MM.1S (cell line): Measurements from ENCODE around the gene KCNJ11.

Source experiments
- DNase-seq: peaks from one replicate; pipeline ENCODE4 v3.0.0-alpha.2; 2015
- H2AFZ ChIP-seq: fragments of 300-600 bp; sonication (generic); 2 replicates; pipeline ENCODE4 v1.6.0; 2016; ENCODE audit warnings: antibody characterized with exemption, low read length
- H3F3A ChIP-seq: fragments of 300-600 bp; sonication (generic); 2 replicates; pipeline ENCODE4 v1.6.1; 2016; ENCODE audit warnings: mild to moderate bottlenecking, antibody characterized with exemption, low read length, moderate library complexity, mixed read lengths; ENCODE audit not compliant: insufficient read depth
- H3K27ac ChIP-seq: fragments of 300-600 bp; sonication (generic); 2 replicates; pipeline ENCODE4 v1.5.1; 2016; ENCODE audit warnings: mild to moderate bottlenecking, low read length
- H3K27me3 ChIP-seq: fragments of 300-600 bp; sonication (generic); replicated peaks from 2 replicates; pipeline ENCODE4 v1.6.0; 2016; ENCODE audit warnings: low read length; ENCODE audit not compliant: insufficient read depth
- H3K36me3 ChIP-seq: fragments of 300-600 bp; sonication (generic); replicated peaks from 2 replicates; pipeline ENCODE4 v1.6.1; 2016; ENCODE audit warnings: mild to moderate bottlenecking, low read length, mixed read lengths; ENCODE audit not compliant: insufficient read depth
- H3K4me1 ChIP-seq: fragments of 300-600 bp; sonication (generic); 2 replicates; pipeline ENCODE4 v1.6.1; 2016; ENCODE audit warnings: low read length, mixed read lengths
- H3K4me2 ChIP-seq: fragments of 300-600 bp; sonication (generic); 2 replicates; pipeline ENCODE4 v1.6.0; 2016; ENCODE audit warnings: low read depth, low read length
- H3K4me3 ChIP-seq: fragments of 300-600 bp; sonication (generic); 2 replicates; pipeline ENCODE4 v1.5.1; 2016; ENCODE audit warnings: low read length, mixed read lengths
- H3K79me2 ChIP-seq: fragments of 300-600 bp; sonication (generic); 2 replicates; pipeline ENCODE4 v1.6.1; 2016; ENCODE audit warnings: mixed run types, low read length, mixed read lengths
- H3K9ac ChIP-seq: fragments of 300-600 bp; sonication (generic); 2 replicates; pipeline ENCODE4 v1.6.1; 2016; ENCODE audit warnings: low read length, mixed read lengths
- H3K9me2 ChIP-seq: fragments of 300-600 bp; sonication (generic); replicated peaks from 2 replicates; pipeline ENCODE4 v1.6.1; 2016; ENCODE audit warnings: mild to moderate bottlenecking, low read length, mixed read lengths; ENCODE audit not compliant: insufficient read depth
- H3K9me3 ChIP-seq: fragments of 300-600 bp; sonication (generic); replicated peaks from 2 replicates; pipeline ENCODE4 v1.6.1; 2016; ENCODE audit warnings: mild to moderate bottlenecking, low read length, mixed read lengths; ENCODE audit not compliant: insufficient read depth
- H4K20me1 ChIP-seq: fragments of 300-600 bp; sonication (generic); 2 replicates; pipeline ENCODE4 v1.6.1; 2016; ENCODE audit warnings: mild to moderate bottlenecking, low read length, moderate library complexity, mixed read lengths; ENCODE audit not compliant: insufficient read depth
- CTCF ChIP-seq: fragments of 300-600 bp; sonication (generic); IDR thresholded peaks from 2 replicates; pipeline ENCODE4 v1.5.1; 2016; ENCODE audit warnings: antibody characterized with exemption, low read length, mixed read lengths
- EZH2 ChIP-seq: fragments of 300-600 bp; sonication (generic); optimal IDR thresholded peaks from 2 replicates; pipeline ENCODE3; 2017; ENCODE audit warnings: low read depth, mild to moderate bottlenecking, antibody characterized with exemption, low read length, mixed read lengths
- EZH2phosphoT487 ChIP-seq: fragments of 300-600 bp; sonication (generic); IDR thresholded peaks from 2 replicates; pipeline ENCODE4 v1.6.1; 2018; ENCODE audit warnings: antibody characterized with exemption, low read length

KCNJ11 gene

GRCh38 chr11:17432002-17432401 is 43.5 kb upstream of the KCNJ11 start:
- Histone ChIP-seq H3K9me3 (no peaks in the 10 kb centered on the region), H3F3A (no peaks in the 10 kb centered on the region), H4K20me1 (no peaks in the 10 kb centered on the region), H2AFZ (no peak overlapping the region), H3K9ac (no peak overlapping the region), H3K27me3 (no peaks in the 10 kb centered on the region), H3K4me3 (no peak overlapping the region), H3K79me2 (no peaks in the 10 kb centered on the region), H3K36me3 (no peaks in the 10 kb centered on the region), H3K9me2 (no peaks in the 10 kb centered on the region), H3K4me2 (no peak overlapping the region), H3K4me1 (no peaks in the 10 kb centered on the region), H3K27ac (no peak overlapping the region)
- no peak for TF ChIP-seq EZH2
- no peak for TF ChIP-seq EZH2phosphoT487
- TF ChIP-seq CTCF, result no peak
- DNase-seq, result no peak

- Histone ChIP-seq H3K9ac (no peak overlapping the region), H3K9me2 (no peaks in the 10 kb centered on the region), H3K9me3 (no peaks in the 10 kb centered on the region), H3F3A (no peaks in the 10 kb centered on the region), H4K20me1 (no peaks in the 10 kb centered on the region), H3K4me2 (no peak overlapping the region), H3K4me1 (no peaks in the 10 kb centered on the region), H3K79me2 (no peaks in the 10 kb centered on the region), H2AFZ (no peak overlapping the region), H3K27ac (no peak overlapping the region), H3K4me3 (no peak overlapping the region), H3K27me3 (no peaks in the 10 kb centered on the region), H3K36me3 (no peaks in the 10 kb centered on the region)
- TF ChIP-seq CTCF (no peak), EZH2 (no peak), EZH2phosphoT487 (no peak)
- no peak for DNase-seq
These were observed 42.7 kb upstream of the KCNJ11 start for GRCh38 chr11:17431139-17431538.

- H3K9me3 ChIP-seq, result no peaks in the 10 kb centered on the region
- no peaks in the 10 kb centered on the region for H3K27me3 ChIP-seq
- H3K79me2 ChIP-seq, result no peaks in the 10 kb centered on the region
- H3K36me3 ChIP-seq, result no peaks in the 10 kb centered on the region
- no peaks in the 10 kb centered on the region for H4K20me1 ChIP-seq
- H3K4me2 ChIP-seq, result no peak overlapping the region
- H3K4me1 ChIP-seq, result no peaks in the 10 kb centered on the region
- H3K9me2 ChIP-seq, result no peaks in the 10 kb centered on the region
- H2AFZ ChIP-seq, result no peak overlapping the region
- H3F3A ChIP-seq, result no peaks in the 10 kb centered on the region
- DNase-seq, result no peak
- no peak overlapping the region for H3K4me3 ChIP-seq
- TF ChIP-seq CTCF (no peak), EZH2phosphoT487 (no peak), EZH2 (no peak)
- no peak overlapping the region for H3K27ac ChIP-seq
- H3K9ac ChIP-seq, result no peak overlapping the region
These were observed 42.2 kb upstream of the KCNJ11 start for GRCh38 chr11:17430616-17431015.
